Measurements from ENCODE around the gene VDAC1.

VDAC1 gene

DNA sequence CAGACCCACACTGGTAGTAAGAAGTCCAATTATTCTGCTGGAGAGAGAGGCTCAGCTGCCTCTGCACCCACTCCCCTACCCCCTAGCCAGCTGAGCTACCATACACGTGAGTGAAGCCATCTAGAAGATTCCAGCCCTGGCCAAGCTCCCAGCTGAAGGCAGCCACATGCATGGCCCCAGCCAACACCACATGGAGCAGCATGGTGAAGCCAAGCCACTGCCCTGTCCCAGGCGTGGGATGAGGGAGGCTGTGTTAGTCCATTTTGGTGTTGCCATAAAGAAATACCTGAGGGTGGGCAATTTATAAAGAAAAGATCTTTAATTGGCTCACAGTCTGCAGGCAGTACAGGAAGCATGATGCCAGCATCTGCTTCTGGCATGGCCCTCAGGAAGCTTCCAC, 20.0 kb upstream of the VDAC1 start:
- DNase-seq (ENCODE audit: low read depth), result no peak

DNA sequence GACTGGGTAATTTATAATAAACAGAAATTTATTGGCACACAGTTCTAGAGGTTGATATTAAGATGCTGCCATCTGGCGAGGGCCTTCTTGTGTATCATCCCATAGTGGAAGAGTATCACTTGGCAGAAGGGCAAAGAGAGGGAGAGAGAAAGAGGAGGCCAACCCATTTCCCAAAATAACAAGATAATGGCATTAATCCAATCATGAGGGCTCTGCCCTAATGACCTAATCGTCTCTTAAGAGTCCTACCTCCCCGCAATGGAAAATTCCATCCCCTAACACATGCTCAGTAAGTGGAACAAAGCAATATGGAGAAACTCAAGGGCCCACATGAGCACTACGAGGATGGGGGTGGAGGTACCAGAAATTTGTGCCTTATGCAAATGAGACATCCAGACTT, 17.6 kb upstream of the VDAC1 start:
- DNase-seq (ENCODE audit: low read depth), result no peak

DNA sequence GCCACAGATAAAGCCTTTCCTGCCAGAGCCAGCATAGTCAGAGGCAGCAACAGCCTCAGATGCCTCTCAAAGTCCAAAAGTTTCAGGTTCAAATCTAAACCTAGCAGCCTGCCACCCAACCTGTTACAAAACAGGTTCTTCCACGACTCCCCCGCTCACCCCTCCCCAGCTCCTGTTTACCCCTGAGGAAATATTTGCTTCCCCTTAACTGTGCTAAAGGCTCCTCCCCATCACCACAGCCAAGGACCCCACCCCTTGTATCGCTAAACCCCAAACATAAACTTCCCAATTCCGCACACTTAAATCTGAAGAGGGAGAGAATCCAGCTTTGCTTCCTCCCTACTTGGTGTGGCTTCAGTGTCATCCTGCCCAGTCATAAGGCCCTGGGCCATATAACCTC, 15.4 kb upstream of the VDAC1 start:
- DNase-seq (ENCODE audit: low read depth), result no peak

DNA sequence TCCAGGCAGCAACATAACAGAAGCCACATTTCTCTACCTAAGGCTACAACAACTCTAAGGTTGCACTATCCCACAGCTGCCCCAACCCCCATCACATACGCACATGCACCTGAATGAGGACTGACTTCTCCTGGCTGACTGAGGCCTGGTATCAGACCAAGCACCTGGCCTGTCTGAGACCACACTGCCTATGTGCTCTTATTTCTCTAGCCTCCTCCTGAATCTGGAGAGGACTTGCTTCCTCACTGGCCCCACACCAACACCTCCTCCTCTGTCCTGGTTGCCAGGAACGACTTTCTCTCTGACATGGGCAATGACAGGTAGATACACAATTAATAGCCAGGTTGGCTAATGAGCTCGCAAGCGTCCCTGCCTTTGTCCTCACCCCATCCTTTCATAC, 14.9 kb upstream of the VDAC1 start:
- no peak for DNase-seq (ENCODE audit: low read depth)

DNA sequence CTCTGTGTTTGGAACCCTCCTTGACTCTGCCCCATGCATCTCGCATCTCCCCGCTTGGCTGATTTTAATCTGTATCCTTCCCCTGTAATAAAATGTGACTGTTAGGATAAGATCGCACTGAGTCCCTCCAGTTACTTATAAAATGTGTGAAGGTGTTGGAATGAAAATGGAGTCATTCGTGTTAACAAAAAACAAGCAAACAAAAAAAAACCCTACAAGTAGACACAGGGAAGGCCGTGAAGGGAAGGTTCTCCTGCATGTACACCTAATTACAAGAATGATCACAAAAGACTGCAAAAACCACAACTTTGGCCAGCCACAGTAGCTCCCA, 14.2 kb upstream of the VDAC1 start:
- DNase-seq (ENCODE audit: low read depth), result no peak

DNA sequence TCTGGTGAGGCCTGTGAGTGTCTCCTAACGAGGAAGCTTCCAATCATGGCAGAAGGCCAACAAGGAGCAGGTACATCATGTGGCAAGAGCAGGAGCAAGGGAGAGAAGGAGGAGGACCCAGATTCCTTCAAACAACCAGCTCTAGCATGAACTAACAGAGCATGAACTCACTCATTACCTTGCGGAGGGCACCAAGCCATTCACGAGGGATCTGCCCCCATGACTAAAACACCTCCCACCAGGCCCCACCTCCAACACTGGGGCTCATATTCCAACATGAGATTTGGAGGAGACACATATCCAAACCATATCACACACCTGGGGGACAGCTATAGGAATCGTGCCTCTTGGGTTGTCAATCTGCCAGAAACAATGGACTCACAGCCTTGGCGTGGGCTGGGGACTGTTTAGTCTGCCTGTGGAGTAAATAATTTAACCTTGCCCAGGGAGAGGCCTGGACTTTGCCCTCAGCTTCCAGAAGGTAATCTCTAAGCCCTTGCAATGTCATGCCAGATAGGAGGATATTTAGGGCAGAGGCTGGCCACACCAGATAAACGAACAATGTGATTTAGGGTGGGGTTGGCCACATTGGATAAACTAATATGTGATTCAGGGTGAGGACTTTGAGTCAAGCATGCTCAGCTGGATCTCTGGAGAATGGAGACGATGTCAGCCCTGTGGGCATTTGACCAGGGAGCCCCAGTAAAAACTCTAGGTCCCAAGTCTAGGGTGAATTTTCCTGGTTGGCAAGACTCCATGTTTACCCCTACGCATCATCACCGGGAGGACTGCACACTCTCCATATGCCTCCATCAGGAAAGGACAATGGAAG, 13.6 kb upstream of the VDAC1 start:
- DNase-seq (ENCODE audit: low read depth), result no peak

DNA sequence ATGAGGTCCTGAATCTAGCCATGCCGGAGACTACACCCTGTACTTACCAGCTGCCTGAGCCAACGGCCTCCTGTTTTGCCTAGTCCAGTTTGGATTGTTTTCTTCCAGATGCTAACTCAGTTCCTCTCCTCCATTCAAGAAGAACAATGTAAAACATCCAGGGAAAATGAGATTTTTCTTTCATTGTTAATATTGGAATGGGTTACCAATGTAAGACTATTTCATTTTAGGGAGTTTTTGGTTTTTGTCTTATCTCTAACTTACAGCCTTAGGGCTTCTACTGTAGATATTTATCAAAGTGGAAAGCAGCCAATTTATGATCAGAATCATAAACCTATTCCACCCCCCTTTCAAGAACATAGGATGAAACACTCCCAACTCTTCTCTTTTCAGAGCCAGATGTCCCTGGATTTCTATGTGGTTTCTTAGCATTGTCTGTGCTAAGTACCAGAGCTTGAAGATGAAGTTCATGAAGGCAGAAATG, 3.5 kb upstream of the VDAC1 start:
- DNase-seq (ENCODE audit: low read depth), result no peak

DNA sequence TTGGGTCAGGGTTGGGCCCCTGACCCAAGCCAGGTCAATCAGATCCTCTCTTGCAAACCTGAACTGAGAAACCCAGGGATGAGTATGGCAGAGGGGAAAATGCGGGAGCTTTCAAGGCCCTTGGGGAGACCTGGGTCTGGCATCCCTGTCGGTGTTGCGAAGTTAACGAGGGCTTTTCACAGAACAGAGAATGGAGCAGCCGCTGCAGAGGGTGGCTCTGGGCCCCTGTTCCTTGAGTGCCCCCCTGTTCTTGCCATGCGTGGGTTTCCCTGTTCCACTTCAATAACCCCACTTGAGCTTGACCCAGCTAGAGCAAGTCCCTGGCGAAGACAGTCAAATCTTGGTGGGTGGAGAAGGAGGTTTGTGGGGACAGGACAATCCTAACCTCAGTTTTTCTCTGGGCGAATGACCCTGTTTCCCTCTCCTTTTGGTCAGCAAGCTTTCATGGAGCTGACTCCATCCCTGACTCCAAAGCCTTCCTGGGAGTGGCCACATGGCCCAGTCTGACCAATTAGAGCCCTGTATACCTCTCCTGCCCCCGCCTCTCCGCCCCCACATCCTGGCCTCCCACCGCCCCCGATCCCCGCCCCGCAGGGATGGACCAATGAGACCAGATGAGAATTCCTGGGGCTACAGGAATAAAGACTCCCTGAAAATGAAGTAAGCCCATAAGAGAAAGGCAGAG, 2.9 kb upstream of the VDAC1 start:
- DNase-seq (ENCODE audit: low read depth), result no peak

DNA sequence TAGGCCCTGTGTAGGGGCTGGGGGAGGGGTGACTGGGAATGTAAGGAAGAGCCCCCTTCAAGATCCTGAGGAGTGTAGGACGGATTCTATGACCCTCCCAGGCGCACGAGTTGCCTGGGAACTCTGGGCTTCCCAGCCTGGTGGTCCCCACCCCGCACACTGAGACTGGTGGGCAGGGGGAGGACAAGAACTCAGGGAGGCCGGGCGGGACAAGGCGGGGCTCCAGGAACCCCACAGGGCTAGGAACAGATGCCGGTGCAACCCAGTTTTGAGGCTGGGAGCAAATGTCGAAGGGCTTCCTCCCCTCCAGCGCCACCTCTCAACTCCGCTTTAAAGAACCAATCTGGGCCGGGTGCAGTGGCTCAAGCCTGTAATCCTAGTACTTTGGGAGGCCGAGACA, 1.3 kb upstream of the VDAC1 start:
- no peak for DNase-seq (ENCODE audit: low read depth)

DNA sequence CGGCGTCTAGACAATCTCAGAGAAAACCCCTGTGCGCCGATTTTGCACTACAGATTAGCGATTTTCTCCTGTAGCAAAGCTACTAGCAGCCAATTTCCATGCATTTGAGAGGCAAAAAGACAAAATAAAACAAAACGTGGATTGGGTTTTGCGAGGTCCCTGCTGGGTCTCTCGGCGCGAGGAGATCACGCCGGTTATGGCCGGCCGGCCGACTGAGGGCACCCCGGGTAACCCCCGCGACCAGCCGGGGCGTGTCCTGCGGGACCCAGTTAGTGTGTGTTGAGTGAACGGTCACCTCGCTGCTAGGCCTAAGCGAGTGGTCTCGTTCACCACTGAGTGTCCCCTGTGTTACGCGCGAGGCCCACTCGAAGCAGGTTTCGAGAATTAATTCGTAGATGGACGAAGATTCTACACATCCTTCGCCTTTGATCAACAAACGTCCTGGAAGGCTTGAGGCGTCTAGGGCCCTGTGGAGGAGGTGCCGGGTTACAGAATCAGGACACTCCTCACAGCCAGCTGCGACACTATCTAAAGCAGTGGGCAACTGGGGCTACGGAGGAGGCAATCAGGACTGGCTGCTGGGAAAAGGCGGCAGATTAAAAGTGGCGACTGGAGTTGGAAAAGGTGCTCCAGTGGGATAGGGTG, 764 bp upstream of the VDAC1 start:
- no peak for DNase-seq (ENCODE audit: low read depth)

DNA sequence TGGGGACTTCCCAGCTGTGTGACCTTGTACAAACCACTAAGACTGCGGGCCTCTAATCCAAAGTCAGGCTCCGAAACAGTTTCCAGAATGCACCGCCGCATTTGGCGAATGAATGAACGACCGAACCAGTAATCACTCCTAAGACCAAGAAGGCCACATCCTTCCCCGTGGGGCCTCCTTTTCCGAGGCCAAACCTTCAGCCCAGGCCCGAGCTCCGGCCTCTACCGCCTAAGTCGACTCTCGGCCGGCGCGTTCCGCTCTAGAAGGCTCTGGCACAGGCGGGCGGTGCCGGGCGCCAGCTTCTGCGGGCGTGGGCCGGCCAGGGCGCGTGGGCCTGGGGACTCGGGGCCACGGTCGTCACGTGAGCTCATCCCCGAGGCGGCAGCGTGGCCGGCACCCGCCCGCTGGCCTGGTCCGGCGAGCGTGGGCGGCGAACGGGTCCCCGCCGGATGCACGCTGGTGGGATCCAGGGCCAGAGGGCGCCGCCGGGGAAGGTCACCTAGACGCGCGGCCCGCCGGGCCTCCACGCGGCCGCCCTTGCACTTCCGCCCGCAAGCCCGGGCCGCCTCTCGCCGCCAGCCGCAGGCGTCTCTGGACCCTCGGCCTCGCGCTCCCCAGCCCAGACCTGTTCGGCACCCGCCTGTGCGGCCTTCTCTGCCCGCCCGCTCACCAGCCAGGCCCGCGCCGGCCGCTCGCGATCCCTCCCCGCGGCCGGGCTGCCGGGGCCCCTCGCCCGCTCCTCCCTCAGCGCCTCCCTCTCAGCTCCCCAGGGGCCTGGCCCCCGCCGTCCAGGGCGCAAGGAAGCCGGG, 754 bp downstream of the VDAC1 start:
- peak; percentile 38 for DNase-seq (ENCODE audit: low read depth)

DNA sequence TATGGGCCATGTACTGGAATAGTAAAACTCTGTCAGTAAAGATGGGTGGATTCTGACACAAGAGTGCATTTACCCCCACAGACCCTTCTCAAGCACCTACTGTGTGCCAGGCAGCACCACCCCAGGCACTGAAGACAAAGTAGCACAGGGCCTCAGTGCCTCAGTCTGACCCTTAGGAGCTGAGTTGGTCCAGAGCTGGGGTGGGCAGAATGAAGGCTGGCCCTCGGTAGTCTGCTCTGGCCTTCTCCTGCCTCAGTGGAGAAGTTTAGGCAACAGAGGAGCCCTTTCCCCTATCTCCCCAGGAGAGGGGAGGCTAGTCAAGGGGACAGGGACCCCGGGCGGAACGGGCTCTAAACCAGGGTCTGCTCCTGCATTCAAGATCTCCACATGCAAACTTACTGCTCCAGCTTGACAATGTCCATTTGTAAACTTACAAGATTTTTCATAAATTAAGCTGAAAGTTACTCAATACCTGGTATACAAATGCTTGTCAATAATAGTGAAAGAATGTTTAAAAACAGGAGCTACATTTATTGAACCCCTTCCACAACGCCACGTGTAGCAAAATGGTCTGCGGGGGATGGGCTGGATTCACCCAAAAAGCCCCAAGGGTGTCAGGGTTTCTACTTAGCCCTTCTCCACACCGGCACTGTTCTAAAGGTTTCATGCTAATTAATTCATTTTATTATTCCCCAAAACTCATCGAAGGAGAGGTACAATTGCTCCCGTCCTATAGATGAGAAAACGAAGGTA, 1.5 kb downstream of the VDAC1 start:
- peak; percentile 7 for DNase-seq (ENCODE audit: low read depth)

DNA sequence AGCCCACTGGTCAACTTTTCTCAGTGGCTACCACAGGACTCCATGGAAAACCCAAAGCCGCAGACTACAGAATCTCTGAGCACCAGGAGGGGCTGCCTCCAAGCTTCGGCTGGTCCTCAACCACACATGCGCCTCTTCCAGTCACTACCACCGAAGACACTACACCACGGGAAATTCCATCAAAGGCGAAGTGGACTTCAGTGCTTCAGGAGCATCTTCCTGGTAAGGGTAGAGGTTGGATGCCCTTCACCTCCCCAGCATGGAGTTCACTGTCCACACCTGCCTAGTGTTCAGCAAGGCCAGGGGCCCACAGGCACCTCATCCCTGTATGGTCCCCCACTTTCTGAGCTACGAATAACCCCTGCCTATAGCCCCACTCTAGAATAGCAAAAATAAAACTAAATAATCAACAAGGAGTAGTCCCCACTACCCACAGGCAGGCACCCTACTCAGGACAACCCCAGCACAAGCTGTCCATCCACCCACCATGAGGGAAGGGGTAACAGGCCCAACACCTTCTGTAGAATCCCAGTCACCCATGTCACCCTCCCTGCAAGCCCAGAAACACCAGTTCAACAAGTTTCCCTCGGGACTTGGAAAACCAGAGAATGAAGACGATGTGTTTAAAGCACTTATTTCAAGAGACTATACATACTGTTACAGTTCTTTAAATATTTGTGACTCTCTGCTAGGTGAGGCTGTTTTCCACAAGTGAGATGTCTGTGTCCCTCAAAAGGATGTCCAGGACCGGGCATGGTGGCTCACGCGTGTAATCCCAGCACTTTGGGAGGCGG, 2.6 kb downstream of the VDAC1 start:
- no peak for DNase-seq (ENCODE audit: low read depth)

DNA sequence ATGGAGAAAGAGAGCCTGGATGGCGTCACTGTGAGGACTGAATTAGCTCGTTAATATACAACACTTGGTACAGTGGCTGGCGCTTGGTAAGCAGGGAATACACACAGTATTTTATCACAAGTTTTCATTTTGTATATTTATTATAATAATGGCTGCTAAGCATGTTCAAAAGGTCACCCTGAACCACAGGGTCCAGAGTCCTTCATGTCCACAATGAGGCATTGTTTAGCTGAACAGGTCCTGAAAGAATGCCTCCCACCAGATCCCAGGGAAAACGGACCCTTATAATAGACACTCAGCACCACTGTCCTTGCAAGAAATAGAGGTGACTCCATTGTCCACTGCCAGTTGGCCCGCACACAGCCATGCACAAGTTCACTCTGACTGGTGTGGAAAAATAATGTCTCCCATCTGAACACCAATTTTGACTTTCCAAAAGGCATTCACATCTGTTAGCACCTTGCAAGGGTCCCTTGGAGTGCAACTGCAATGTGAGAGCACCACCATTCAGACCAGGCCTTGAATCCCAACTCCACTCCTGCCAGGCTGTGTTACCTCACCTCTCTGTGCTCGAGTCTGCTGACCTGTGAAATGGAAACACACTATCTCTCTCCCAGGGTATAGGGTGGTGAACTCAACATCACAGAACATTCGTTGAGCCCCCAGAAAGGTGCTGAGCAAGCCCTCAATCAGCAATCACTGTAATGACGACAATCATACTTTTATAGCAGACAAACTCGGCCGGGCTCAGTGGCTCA, 3.9 kb downstream of the VDAC1 start:
- no peak for DNase-seq (ENCODE audit: low read depth)

DNA sequence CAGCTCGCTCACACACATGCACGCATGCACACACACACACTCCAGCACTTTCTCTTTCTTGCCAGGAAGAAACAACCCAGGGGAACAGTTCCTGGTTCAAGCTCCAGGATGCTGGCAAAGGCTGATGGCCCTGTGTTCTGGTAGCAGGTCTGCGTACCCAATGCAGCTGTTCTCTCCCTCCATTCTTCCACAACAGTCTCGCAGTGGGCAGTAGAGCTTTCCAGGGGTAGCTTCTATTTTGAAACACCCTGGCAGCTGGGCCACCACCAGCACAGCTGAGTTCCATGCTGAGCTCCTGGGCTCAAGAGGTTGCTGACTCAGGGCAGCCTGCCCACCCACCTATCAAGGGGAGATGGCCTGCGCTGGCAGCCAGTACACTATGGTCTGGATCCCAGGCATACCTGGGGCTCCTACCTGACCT, 4.7 kb downstream of the VDAC1 start:
- no peak for DNase-seq (ENCODE audit: low read depth)

DNA sequence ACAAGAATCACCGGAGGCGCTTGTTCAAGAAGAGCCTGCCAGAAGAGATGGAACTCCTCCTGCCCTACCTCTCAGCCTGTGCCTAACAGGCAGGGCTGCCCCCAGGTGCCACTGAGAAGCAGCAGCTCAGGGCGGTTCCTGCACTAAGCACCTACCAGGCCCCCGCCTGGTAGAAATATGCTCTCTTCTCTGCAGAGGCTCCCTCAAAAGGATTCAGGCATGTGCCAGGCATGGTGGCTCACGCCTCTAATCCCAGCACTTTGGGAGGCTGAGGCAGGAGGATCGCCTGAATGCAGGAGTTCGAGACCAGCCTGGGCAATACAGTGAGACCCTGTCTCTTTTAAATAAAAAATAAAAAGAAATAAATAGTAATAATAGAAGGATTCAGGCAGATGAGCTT, 6.0 kb downstream of the VDAC1 start:
- DNase-seq (ENCODE audit: low read depth), result no peak

DNA sequence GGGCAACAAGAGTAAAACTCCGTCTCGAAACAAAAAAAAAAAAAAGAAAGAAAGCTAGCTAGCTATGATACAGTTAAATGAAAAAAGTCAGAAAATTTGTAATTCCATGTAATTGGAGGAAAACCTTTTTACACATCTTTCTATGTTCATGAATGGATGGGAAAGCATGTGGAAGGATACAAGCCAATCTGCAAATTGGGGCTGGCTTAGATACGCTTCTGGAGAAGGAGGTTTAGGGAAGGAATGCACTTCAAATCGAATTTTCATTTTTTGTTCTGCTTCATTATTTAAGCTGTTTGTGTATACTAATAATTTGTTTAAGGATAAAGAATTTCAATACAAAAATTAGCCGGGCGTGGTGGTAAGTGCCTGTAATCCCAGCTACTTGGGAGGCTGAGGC, 6.7 kb downstream of the VDAC1 start:
- DNase-seq (ENCODE audit: low read depth), result no peak

DNA sequence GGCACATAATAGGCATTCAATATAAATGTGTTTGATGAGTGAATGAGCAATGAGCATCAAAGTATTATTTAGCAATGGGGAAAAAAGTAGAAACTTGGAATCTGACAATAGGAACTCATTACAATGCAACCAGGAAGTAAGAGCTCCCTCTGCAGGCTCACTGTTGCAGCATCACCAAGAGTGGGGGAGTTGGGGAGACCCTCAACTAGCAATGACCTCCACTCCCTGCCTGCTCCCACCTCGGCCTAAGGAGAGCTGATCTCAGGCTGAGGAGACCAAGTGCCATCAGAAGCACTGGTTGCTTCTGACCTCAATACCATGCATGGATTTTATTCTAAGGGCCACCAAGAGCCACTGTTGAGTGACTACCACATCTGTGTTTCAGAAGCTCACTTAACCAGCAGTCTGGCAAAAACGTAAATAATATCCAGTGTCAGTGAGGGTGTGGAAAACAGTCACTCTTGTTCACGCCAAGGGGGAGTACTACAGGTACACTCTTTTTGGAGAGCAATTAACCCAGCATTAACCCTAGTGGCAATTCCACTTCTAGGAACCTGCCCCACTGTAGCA, 8.0 kb downstream of the VDAC1 start:
- no peak for DNase-seq (ENCODE audit: low read depth)

DNA sequence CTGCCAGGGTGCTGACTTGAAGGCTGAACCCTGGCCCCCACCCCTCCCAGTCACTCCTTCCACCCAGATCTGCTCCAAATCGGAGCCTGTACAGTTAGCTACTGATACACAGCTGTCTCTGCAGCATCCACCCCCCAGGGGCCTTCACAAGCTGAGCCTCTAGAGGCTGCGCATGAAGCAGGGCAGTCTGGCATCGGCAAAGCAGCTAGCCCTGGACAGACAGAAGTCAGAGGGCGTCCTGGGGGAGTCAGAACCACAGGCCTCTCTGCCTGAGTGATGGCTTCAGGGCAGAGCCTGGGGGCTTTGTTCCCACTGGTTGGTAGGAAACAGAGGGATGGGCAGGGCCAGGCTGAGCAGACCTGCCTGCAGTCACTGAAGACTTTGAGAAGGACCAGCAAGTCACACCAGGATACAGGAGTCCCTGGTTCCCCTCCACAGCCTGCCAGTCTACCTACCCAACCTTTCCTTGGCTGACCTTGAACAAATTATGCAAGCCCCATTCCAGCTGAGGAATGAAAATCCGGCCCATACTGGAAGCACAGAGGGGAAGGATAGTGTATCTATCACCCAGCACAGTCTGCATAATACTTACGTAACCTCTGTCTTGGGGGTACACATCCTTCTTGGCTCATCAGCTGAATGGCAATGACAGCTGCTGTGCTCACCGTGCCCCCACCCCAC, 8.8 kb downstream of the VDAC1 start:
- DNase-seq (ENCODE audit: low read depth), result no peak
